ENCODE measurements around the gene CDK14. TPM values are rescaled to one million over a fixed set of nuclear protein-coding genes. Genes with fewer than 3 reads are reported as not detected.

The CDK14 gene
- total RNA-seq, 1 donor from 2014 or later: 131 TPM

DNA sequence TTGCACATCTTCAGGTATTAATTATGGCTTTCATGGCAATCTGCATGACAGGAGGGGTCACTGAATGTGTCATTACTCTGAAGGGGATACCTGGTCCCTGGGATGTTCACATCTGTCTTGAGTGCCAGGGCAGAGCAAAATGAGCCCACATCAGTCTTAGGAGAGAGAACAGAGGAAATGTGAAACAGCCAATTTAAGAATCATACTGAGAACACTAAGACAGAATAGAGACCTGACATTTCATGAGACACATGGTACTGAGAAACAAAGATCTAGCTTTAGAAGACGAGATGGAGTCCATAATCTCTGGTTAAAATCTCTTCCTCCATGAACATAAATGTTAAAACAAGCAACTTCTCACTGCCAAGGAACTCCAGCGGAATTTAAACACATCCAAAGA, 634.0 kb downstream of the CDK14 start:
- H3K9me3 Mint-ChIP-seq (ENCODE audit: unreplicated experiment): peaks cover 10% of the 10 kb centered on the region
- no peak for DNase-seq (ENCODE audit: extremely low spot score, unreplicated experiment)
- H3K4me1 Mint-ChIP-seq (ENCODE audit: unreplicated experiment): peaks cover 12% of the 10 kb centered on the region
- H3K36me3 Mint-ChIP-seq (ENCODE audit: unreplicated experiment): no peaks in the 10 kb centered on the region
- H3K27ac Mint-ChIP-seq (ENCODE audit: unreplicated experiment): no peak overlapping the region
- H3K4me3 Mint-ChIP-seq (ENCODE audit: unreplicated experiment): no peak overlapping the region
- H3K27me3 Mint-ChIP-seq (ENCODE audit: unreplicated experiment): no peaks in the 10 kb centered on the region
- TF ChIP-seq CTCF (IDR thresholded peaks at IDR 0.05): no peak

DNA sequence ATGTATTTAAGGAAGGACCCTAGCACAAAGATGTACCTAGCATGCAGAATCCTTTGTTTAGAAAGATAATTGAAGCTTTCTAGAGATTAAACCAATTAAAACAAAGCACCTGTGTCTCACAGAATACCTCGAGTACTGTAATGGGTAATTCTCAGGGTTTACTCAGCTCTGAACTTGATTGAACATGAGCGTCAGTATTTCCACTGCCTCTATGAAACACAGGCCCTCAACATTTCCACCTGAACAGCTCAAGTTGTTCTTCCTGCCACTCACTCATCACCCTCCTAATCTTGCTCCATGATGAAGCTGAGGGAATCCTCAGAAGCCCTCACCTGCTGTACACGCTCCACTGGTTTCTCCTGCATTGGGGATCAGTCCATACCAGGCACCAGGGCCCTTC, 634.4 kb downstream of the CDK14 start:
- no peak overlapping the region for H3K4me3 Mint-ChIP-seq (ENCODE audit: unreplicated experiment)
- peaks cover 10% of the 10 kb centered on the region for H3K9me3 Mint-ChIP-seq (ENCODE audit: unreplicated experiment)
- no peaks in the 10 kb centered on the region for H3K27me3 Mint-ChIP-seq (ENCODE audit: unreplicated experiment)
- H3K27ac Mint-ChIP-seq (ENCODE audit: unreplicated experiment): no peak overlapping the region
- H3K36me3 Mint-ChIP-seq (ENCODE audit: unreplicated experiment): no peaks in the 10 kb centered on the region
- no peak for DNase-seq (ENCODE audit: extremely low spot score, unreplicated experiment)
- peaks cover 12% of the 10 kb centered on the region for H3K4me1 Mint-ChIP-seq (ENCODE audit: unreplicated experiment)
- no peak for TF ChIP-seq CTCF (IDR thresholded peaks at IDR 0.05)

DNA sequence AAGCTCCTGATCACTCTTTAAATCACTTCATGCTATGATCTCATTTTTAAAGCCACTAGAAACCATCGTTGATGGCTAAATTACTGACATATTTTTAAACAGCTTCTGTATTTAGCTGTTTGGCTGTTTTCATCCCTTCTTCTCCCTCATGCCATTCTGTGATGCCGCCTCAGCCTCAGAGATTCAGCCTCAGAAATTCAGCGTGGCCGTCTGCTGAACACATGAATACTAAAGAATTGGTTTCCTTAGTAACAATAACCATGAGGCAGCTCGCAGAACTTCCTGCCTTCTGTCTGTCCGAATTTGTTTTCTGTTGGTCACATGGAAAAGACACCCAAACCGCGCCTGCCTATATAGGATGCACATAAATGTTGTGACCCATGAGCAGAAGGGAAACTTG, 637.1 kb downstream of the CDK14 start:
- H3K4me1 Mint-ChIP-seq (ENCODE audit: unreplicated experiment): peaks cover 8% of the 10 kb centered on the region
- H3K27me3 Mint-ChIP-seq (ENCODE audit: unreplicated experiment): no peaks in the 10 kb centered on the region
- no peak overlapping the region for H3K4me3 Mint-ChIP-seq (ENCODE audit: unreplicated experiment)
- DNase-seq (ENCODE audit: extremely low spot score, unreplicated experiment): no peak
- no peak overlapping the region for H3K27ac Mint-ChIP-seq (ENCODE audit: unreplicated experiment)
- no peaks in the 10 kb centered on the region for H3K36me3 Mint-ChIP-seq (ENCODE audit: unreplicated experiment)
- no peak for TF ChIP-seq CTCF (IDR thresholded peaks at IDR 0.05)
- no peaks in the 10 kb centered on the region for H3K9me3 Mint-ChIP-seq (ENCODE audit: unreplicated experiment)

DNA sequence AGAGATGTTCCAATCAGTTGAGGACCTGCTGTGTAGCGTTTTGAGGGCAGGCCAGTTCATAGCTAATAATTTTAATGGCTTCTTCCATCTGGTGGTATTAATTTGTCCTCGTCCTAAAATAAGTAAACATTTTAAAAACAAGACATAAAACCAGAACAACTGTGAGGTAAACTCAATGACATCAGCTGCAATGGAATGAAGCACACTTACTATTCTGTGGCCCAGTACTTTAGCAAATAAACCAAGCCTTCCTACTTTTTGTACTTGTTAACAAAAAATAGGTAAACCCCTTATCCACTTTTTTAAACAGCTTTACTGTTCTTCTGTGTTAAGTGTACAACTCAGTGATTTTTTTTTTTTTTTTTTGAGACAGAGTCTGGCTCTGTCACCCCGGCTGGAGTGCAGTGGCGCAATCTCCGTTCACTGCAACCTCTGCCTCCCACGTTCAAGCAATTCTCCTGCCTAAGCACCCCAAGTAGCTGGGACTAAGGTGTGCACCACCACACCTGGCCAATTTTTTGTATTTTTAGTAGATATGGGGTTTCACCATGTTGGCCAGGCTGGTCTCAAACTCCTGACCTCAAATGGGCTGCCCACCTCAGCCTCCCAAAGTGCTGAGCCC, 639.2 kb downstream of the CDK14 start:
- DNase-seq (ENCODE audit: extremely low spot score, unreplicated experiment): no peak
- peaks cover 14% of the 10 kb centered on the region for H3K4me1 Mint-ChIP-seq (ENCODE audit: unreplicated experiment)
- H3K9me3 Mint-ChIP-seq (ENCODE audit: unreplicated experiment): no peaks in the 10 kb centered on the region
- H3K36me3 Mint-ChIP-seq (ENCODE audit: unreplicated experiment): no peaks in the 10 kb centered on the region
- no peak for TF ChIP-seq CTCF (IDR thresholded peaks at IDR 0.05)
- no peak overlapping the region for H3K27ac Mint-ChIP-seq (ENCODE audit: unreplicated experiment)
- no peaks in the 10 kb centered on the region for H3K27me3 Mint-ChIP-seq (ENCODE audit: unreplicated experiment)
- H3K4me3 Mint-ChIP-seq (ENCODE audit: unreplicated experiment): no peak overlapping the region

DNA sequence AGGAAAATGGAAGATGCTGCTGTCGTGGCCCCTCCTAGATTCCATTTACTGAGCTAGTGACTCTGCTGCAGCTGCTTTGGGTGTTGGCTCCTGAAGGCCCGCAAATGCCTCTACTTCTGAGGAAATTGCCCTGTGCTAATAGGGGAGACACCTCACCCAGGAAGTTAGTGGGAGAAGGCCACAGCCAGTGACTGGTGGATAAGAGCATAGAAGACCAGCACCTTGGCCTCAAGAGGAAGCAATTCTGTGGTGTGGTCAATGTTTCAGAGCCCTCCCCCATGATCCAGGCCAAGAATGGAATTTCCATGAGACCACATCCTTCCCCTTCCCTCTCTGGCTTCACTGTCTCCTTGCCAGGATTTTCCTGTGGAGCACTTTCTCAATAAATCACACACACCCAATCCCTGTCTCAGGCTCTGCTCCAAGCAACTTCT, 643.1 kb downstream of the CDK14 start:
- Mint-ChIP-seq H3K27ac (ENCODE audit: unreplicated experiment) (peak overlapping the region; percentile 72), H3K27me3 (ENCODE audit: unreplicated experiment) (no peaks in the 10 kb centered on the region), H3K9me3 (ENCODE audit: unreplicated experiment) (no peaks in the 10 kb centered on the region), H3K36me3 (ENCODE audit: unreplicated experiment) (no peaks in the 10 kb centered on the region), H3K4me1 (ENCODE audit: unreplicated experiment) (peaks cover 31% of the 10 kb centered on the region), H3K4me3 (ENCODE audit: unreplicated experiment) (no peak overlapping the region)
- TF ChIP-seq CTCF (IDR thresholded peaks at IDR 0.05): no peak
- no peak for DNase-seq (ENCODE audit: extremely low spot score, unreplicated experiment)

Data from osteocyte (in vitro differentiated cells).